ENCODE measurements around the gene PYGL.
"Not testable (repeated sequence)": the region's sequence is repeated elsewhere in the genome, so short reads cannot be mapped to it uniquely, and the experiment has no call there.

DNA sequence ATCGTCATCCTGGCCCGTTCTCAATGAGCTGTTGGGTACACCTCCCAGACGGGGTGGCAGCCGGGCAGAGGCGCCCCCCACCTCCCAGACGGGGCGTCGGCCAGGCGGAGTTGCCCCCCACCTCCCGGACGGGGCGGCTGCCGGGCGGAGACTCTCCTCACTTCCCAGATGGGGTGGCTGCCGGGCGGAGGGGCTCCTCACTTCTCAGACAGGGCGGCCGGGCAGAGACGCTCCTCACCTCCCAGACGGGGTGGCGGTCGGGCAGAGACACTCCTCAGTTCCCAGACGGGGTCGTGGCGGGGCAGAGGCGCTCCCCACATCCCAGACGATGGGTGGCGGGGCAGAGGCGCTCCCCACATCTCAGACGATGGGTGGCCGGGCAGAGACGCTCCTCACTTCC is 12.1 kb upstream of the PYGL start:
- TF ChIP-seq CTCF (conservative IDR thresholded peaks at IDR 0.05; ENCODE audit: low read depth, low read length); EZH2 (IDR thresholded peaks at IDR 0.05; ENCODE audit: low read length, unreplicated experiment); EZH2phosphoT487 (IDR thresholded peaks at IDR 0.05; ENCODE audit: borderline replicate concordance, low read length): not testable (repeated sequence)
